HL-60/S4 treated with phorbol 12-myristate 13-acetate at 8.2 ng/mL for 4 days and 3 days (cell line): Measurements from ENCODE around the gene THTPA.

Source experiments
- in situ Hi-C: fragments of 300-500 bp; cut with MboI; formaldehyde crosslinking; loops from 2 replicates; pipeline ENCODE4 v1.15.0; 2022; ENCODE audit warnings: low sequenced_read_pairs

The THTPA gene

GRCh38 chr14:23565626-23566025 is 9.6 kb downstream of the THTPA start:
- in situ Hi-C loops, result no loop called here

- in situ Hi-C loops, result no loop called here
Measured at GRCh38 chr14:23566112-23566777, 10.2 kb downstream of the THTPA start.

GRCh38 chr14:23566778-23567185 is 10.7 kb downstream of the THTPA start:
- in situ Hi-C loops, result no loop called here

GRCh38 chr14:23567186-23568020 is 11.3 kb downstream of the THTPA start, which contains the start of gene AP1G2:
Gene AP1G2 (minus strand): TSS chr14:23567791. CDS start chr14:23567314, 477 bp downstream.
- in situ Hi-C loops, result no loop called here

- in situ Hi-C loops, result no loop called here
Measured at GRCh38 chr14:23568021-23568599, 12.0 kb downstream of the THTPA start.

GRCh38 chr14:23568600-23569331 is 12.7 kb downstream of the THTPA start:
- in situ Hi-C loops, result no loop called here

- in situ Hi-C loops, result no loop called here
Measured at GRCh38 chr14:23569443-23570151, 13.5 kb downstream of the THTPA start.

GRCh38 chr14:23570806-23571483 is 14.9 kb downstream of the THTPA start:
- in situ Hi-C loops, result no loop called here

DNA sequence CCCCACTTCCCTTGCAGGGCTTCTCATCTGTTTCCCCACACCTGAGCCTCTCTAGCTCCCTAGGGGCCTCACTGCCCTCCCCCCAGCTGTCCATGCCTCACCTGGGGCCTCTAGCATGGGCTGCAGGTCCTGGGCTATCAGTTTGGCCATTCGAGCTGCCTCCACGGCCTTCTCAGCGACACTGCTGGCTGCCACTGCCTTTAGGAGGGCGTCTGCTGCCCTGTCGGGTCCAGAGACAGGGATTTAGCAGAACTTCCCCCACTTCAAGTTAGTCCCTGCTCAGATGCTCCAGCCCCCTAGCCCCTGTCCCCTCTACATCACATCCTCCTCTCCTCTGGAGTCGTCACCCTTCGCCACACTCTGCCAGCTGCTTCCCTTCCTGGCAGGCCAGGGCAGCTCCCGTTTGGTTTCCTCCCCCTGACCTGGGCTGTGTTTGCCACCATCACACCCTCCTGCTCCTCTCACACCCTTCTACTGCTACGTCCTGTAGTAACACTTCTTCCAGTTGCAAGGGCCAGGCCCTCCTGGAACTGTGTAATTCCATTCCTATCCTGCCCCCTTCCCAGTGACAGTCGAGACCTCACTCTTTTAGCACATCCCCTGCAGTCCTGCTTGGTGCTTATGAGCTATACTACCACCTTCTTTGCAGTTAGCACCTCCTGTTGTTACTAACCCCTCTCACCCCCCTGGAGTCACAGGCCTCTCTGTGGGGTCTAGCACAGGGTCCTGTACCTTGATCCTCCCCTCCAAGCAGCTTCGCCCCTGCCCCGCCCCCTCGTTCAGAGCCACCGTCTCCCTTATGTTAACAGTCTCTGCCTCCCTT is 15.8 kb downstream of the THTPA start:
- in situ Hi-C loops, result no loop called here

- in situ Hi-C loops, result no loop called here
Measured at GRCh38 chr14:23572524-23572828, 16.4 kb downstream of the THTPA start.

DNA sequence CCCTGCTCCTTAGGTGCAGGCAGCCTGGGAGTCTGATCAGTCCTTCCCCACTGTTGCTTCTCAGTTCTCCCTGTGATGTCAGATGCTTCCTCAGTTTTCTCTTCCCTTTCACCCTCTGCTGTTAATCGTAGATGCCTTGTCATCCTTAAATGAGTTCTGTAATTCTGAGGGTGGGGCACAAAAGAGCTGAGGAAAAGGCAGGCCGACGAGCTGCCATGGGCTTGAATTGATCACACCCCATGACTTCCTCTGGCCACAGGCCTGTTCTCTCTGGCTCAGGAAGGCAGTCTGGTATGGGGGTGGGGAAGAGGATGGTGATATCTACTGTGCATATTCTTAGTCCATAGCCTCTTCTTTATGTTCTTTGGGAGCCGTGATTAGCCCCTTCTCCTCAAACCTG is 16.8 kb downstream of the THTPA start:
- in situ Hi-C loops, result no loop called here

GRCh38 chr14:23573384-23574015 is 17.4 kb downstream of the THTPA start:
- in situ Hi-C loops, result no loop called here

DNA sequence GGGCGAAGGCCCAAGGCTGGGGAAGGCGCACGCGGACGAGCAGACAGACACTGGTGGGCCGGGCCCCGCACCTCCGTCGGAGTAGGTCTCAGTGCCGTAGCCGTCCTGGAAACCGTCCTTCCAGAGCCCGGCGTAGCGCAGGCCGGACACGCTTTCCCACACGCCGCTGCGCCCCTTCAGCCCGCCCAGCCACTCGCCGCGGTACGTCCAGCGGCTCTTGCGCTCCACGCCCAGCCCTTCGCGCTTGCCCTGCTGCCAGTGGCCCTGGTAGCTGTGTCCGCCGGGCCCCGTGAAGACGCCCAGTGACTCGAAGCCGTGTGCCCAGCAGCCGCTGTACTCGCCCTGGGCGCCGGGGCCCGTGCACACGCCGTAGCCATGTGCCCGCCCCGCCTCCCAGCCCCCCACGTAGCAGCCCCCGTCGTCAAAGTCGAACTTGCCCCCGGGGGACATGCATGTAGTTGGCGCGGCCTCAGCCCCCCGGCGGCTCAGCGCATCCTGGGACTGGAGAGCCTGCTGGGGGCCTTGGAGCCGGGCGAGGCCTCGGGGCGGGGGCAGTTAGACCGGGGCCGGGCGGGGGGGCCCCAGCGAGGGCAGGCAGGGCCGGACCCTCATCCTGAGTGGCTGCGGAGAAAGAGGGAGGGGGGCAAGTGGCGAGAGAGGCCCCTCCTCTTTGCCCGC is 21.1 kb downstream of the THTPA start:
- in situ Hi-C loops, result no loop called here

DNA sequence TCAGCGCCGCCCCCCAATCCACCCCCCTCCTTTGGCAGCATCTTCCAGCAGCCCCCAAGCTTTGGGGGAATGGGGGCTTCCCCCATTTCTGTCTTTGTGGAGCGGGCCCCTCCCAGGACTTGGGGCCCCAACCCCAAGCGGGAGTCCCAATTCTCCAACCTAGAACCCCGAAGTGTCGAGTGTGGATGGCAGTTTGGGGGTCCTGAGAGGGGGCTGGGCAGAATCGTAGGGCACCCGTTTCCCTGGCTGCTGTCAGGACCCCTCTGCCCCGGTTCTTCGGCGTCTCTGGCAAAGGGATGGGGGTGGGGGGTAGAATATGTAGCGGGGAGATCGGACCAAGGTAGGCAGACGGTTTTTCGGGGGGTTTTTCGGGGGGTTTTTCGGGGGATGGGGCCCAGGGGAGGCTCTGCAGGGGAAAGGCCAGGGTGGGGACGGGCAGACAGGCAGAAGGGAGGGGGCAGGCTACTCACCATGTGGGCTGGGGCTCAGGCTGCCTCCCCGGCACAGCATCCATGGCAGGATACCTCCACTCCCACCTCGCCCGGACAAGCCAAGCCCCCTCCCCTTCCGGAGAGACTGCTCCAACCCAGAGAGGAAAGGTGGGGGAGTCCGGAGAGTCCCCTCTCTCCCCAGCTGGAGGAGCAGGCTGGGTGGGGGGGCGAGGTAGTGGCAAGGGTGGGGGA is 21.8 kb downstream of the THTPA start:
- in situ Hi-C loops, result no loop called here

DNA sequence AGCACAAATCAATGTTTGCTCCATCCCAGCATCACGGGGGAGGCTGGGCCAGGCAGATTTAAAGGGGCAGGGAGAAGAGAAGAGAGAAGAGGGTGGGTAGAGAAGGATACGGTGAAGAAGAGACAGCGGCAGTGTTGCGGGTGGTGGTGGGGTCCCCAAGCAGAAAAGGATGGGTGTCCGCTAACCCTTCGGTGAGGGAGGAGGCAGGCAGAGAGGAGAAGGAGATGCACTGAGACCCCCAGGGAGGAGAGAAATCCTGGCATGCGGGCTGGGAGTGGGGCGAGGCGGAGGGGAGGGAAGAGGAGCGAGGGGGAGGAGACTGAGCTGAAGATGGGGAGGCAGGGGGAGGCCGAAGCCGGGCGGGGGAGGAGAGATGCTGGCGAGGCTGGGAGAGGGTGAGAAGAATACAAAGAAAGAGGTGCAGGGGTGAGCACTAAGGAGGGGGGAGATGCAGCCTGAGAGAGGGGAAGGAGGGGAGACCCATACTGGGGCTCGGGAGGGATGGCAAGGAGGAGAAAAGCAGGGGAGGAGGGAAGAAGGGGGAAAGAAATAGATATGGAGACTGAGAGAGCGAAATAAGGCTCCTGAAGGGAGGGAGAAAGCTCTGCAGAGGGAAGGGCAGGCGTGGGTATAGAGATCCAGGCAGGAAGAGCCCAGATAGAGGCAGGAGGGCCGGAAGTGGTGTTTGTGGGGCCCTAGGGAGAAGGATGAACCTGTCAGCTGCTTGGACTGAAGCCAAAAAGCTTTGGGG is 22.7 kb downstream of the THTPA start, which contains the start of gene JPH4:
TSS of gene JPH4 (minus strand) at position 231 of the 751 bp plus-strand sequence. CDS start 1,337 bp downstream, outside the sequence.
- in situ Hi-C loops, result no loop called here

GRCh38 chr14:23579311-23579630 is 23.2 kb downstream of the THTPA start:
- in situ Hi-C loops, result no loop called here

- in situ Hi-C loops, result no loop called here
Measured at GRCh38 chr14:23579739-23580138, 23.7 kb downstream of the THTPA start.
